ENCODE results near the gene ZDHHC21.

Gene ZDHHC21

DNA sequence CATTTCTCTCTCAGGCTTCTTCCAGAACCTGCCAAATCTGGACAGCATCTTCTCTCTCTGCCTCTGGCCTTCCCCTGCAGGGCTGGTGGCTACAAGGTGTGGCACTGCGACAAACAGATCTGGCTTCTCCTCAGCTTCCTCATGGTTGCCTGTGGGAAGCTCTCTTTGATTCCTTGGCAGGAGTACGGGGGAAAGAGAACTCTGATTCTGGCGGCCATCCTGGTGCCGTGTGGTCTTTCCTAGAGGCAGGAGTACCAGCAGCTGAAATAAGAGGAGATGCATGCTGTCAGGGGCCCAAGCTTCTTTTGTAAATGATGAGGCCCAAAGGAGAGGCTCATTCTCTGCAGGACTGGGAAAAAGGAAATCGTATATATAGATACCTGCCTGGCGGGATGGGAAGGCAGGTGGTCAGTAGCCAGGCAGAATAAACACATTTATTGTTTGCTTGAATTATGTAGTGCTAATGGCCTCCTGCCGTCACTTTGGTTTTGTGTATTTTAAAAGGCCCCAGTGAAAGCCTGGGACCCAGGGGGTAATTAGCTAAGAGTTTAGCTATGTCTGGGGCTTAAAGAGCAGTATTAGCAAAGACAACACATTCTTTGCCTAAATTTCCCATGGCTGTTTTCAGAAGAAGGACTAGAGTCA, 29.3 kb upstream of the ZDHHC21 start, which contains the start of gene CER1:
Gene CER1 (minus strand): TSS at position 343 of the 645 bp plus-strand sequence. CDS start 61 bp downstream, at position 282.
- no peak for DNase-seq (ENCODE audit: extremely low spot score)
- CTCF ChIA-PET: interaction anchor here (1.0 to 4.2 kb wide), 3 partner anchors 8 to 61 kb away, joined by 3 to 14 read pairs (median 5); no protein-coding TSS in a partner anchor
- TF ChIP-seq, protein P1, sequence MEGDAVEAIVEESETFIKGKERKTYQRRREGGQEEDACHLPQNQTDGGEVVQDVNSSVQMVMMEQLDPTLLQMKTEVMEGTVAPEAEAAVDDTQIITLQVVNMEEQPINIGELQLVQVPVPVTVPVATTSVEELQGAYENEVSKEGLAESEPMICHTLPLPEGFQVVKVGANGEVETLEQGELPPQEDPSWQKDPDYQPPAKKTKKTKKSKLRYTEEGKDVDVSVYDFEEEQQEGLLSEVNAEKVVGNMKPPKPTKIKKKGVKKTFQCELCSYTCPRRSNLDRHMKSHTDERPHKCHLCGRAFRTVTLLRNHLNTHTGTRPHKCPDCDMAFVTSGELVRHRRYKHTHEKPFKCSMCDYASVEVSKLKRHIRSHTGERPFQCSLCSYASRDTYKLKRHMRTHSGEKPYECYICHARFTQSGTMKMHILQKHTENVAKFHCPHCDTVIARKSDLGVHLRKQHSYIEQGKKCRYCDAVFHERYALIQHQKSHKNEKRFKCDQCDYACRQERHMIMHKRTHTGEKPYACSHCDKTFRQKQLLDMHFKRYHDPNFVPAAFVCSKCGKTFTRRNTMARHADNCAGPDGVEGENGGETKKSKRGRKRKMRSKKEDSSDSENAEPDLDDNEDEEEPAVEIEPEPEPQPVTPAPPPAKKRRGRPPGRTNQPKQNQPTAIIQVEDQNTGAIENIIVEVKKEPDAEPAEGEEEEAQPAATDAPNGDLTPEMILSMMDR (IDR thresholded peaks at IDR 0.05; ENCODE audit: control extremely low read depth, extremely low read depth, low read depth, missing control alignments): no peak
- POLR2A ChIA-PET: no interaction called here

DNA sequence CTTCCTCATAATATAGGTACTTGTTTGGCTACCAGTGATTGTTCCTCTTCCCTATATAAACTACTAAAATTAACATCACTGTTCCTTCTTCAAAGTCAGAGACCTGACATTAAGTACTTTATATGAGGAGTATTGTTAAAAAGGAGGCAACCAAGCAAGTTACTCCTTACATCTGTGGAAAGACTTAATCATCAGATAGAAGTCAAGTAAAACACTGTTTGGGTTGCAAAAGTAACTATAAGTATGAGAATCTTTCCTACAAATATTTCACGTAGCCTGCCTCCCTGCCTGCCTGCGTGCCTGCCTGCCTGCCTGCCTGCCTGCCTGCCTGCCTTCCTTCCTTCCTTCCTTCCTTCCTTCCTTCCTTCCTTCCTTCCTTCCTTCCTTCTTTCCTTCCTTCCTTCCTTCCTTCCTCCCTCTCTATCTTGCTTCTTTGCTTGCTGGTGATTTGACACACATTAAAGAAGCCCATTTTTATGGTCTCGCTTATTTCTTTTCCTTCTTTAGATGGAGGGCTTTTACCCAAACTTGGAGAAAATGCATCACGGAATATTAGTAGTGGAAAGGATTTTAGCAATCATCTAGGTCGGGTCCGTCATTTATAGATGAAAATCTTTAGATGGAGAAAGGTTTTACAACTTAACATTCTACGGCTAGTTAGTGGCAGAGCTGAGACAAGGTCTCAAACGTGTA, 26.1 kb upstream of the ZDHHC21 start:
- TF ChIP-seq, protein P1 (IDR thresholded peaks at IDR 0.05; ENCODE audit: control extremely low read depth, extremely low read depth, low read depth, missing control alignments): no peak
- DNase-seq (ENCODE audit: extremely low spot score): no peak
- POLR2A ChIA-PET: no interaction called here
- CTCF ChIA-PET: no interaction called here

DNA sequence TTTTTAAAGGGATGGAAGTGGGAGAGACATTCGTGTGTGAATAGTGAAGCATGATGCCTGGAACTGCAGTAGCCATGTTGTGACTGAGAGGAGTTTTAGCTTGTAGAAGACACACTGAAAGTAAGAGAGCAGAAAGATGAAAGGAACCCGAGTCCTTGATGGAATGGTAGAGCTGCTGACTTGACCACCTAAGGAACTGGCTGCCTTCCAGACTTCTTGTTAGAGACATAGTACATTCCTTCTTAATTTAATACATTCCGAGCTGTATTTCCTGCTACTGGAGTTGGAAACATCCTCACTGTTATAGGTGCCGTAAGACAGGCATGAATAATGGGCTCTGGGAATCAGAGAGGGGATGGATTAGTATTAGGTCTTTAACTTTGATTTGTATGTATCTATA, 21.9 kb upstream of the ZDHHC21 start:
- ChIA-PET CTCF (interaction anchor here (1.3 to 2.4 kb wide), 3 partner anchors 8 to 14 kb away, joined by 4 to 5 read pairs (median 5); partner anchors contain the start of gene CER1), POLR2A (no interaction called here)
- TF ChIP-seq, protein P1 (IDR thresholded peaks at IDR 0.05; ENCODE audit: control extremely low read depth, extremely low read depth, low read depth, missing control alignments): no peak
- no peak for DNase-seq (ENCODE audit: extremely low spot score)

DNA sequence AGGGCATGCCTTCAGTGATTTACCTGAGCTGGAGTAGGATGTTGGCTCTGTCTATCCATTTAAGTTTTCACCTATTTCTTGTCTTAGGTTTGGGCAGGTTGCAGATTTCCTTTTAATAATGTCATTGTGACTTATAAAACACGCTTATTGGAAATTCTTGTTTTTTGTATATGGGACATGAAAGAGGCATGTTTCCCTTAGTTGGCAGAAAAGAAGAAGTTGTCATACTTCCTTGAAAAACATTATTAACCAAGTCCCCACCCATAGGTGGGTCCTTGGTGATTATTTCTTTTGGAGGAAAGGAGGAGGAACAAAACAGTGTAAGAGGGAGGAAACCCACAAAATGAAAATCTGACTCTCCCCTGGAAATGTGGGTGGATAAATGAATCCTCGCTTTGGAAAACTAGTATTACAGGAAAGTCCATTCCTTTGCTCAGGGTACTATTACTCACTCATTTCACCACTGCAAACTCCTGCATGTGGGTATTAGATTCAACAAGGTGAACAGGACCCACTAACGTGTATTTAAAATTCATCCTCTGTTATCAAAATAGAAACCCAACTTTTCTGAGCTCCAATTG, 20.0 kb upstream of the ZDHHC21 start:
- TF ChIP-seq, protein P1 (IDR thresholded peaks at IDR 0.05; ENCODE audit: control extremely low read depth, extremely low read depth, low read depth, missing control alignments): no peak
- CTCF ChIA-PET: interaction anchor here (0.6 to 2.1 kb wide), 5 partner anchors 8 to 1286 kb away, joined by 3 to 5 read pairs (median 3); partner anchors contain the start of gene CER1
- DNase-seq (ENCODE audit: extremely low spot score): no peak
- POLR2A ChIA-PET: no interaction called here

DNA sequence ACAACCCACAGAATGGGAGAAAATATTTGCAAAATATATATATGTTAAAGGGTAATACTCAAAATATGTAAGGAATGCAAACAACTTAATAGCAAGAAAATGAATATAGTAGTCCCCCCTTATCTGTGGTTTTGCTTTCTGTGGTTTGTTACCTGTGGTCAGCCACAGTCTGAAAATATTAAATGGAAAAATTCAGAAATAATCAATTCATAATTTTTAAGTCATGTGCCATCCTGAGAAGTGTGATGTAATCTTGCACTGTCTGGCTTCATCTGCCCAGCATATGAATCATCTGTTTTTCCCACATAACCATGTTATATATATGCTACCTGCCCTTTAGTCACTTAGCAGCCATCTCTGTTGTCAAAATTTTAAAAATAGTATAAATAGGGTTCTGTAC, 17.6 kb upstream of the ZDHHC21 start:
- TF ChIP-seq, protein P1 (IDR thresholded peaks at IDR 0.05; ENCODE audit: control extremely low read depth, extremely low read depth, low read depth, missing control alignments): no peak
- ChIA-PET POLR2A (no interaction called here), CTCF (interaction anchor here (1.1 kb wide), 1 partner anchor 171 kb away, joined by 3 read pairs; no protein-coding TSS in a partner anchor)
- DNase-seq (ENCODE audit: extremely low spot score): no peak

DNA sequence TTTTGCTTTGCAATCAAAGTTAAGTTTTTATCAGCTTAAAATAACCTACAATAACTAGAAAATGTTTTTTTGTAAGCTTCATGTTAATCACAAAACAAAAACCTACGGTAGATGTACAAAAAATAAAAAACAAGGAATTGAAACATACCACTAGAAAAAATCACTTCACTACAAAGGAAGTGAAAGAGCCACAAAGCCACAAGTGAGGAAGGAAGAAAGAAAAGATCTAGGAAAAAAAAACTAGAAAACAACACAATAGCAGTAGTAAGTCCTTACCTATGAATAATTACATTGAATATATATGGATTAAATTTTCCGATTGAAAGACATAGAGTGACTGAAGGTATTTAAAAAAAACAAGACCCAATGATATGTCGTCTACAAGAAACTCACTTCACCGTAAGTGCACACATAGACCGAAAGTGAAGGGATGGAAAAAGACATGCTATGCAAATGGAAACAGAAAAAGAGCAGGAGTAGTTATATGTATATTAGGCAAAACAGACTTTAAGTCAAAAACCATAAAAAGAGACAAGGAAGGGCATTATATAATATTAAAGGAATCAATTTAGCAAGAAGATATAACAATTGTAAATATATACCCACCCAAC, 13.4 kb upstream of the ZDHHC21 start:
- DNase-seq (ENCODE audit: extremely low spot score): no peak
- ChIA-PET CTCF (no interaction called here), POLR2A (no interaction called here)
- TF ChIP-seq, protein P1 (IDR thresholded peaks at IDR 0.05; ENCODE audit: control extremely low read depth, extremely low read depth, low read depth, missing control alignments): no peak

Measured in GM10248 (cell line).